B cell (primary cell): ENCODE data around the gene WFDC8. TPM values are rescaled to one million over a fixed set of nuclear protein-coding genes. Genes with fewer than 3 reads are reported as not detected.
"Not testable (repeated sequence)": the region's sequence is repeated elsewhere in the genome, so short reads cannot be mapped to it uniquely, and the experiment has no call there.

Experiments used
- ATAC-seq: fragments of 200-7000 bp; cut with Tn5 transposase; one replicate; pipeline ENCODE4 v1.10.0; 2021; ENCODE audit warnings: low read depth, mild to moderate bottlenecking, moderate number of reproducible peaks, moderate library complexity
- CTCF ChIA-PET: fragments of 350-600 bp; sonication (Branson Sonifier 250); formaldehyde crosslinking; loops from one replicate; lab custom pipeline; 2021; ENCODE audit warnings: antibody characterized with exemption, inconsistent platforms; lab: Charles Lee
- POLR2A ChIA-PET: fragments of 350-600 bp; sonication (Branson Sonifier 250); formaldehyde crosslinking; loops from one replicate; lab custom pipeline; 2021; ENCODE audit warnings: antibody characterized with exemption; lab: Charles Lee
- DNase-seq: peaks from one replicate; pipeline ENCODE4 v3.0.0; 2013
- H2AFZ ChIP-seq: 2 replicates; pipeline ENCODE4 v1.6.1; 2012; ENCODE audit warnings: mild to moderate bottlenecking, low read depth, low read length; ENCODE audit not compliant: insufficient read depth, poor library complexity, severe bottlenecking
- H3K27ac ChIP-seq, 2 donors: 1 replicate in 1 of 2; 2 replicates in 1 of 2; pipeline ENCODE4 v1.5.1; 2012 to 2013; ENCODE audit warnings: low read length in 2 of 2, mild to moderate bottlenecking in 2 of 2, moderate library complexity in 1 of 2
- H3K27me3 ChIP-seq, 4 experiments: fragments of 200-600 bp in 1 of 4; sonication (generic) in 1 of 4; replicated peaks in 1 of 4; 1 replicate in 2 of 4; 2 replicates in 2 of 4; pipeline versions ENCODE4 v1.6.1 to v1.7.0; 2013 to 2016; ENCODE audit warnings: low read length in 3 of 4, mild to moderate bottlenecking in 2 of 4, mixed read lengths in 1 of 4, moderate library complexity in 1 of 4; ENCODE audit not compliant: insufficient read depth in 4 of 4, control insufficient read depth in 3 of 4; ENCODE audit errors: control extremely low read depth in 1 of 4
- H3K36me3 ChIP-seq, 2 experiments: replicated peaks in 1 of 2; 1 replicate in 1 of 2; 2 replicates in 1 of 2; pipeline versions ENCODE4 v1.6.1 to v1.7.1; 2013; ENCODE audit warnings: low read length in 1 of 2; ENCODE audit not compliant: insufficient read depth in 2 of 2, control insufficient read depth in 1 of 2; ENCODE audit errors: control extremely low read depth in 1 of 2, extremely low read depth in 1 of 2
- H3K4me1 ChIP-seq, 2 donors: fragments of 200-600 bp in 1 of 2; sonication (generic) in 1 of 2; 1 replicate in 1 of 2; 2 replicates in 1 of 2; pipeline versions ENCODE4 v1.5.1 to v1.6.1; 2013 to 2017; ENCODE audit warnings: low read length in 2 of 2; ENCODE audit not compliant: control insufficient read depth in 2 of 2, insufficient read depth in 2 of 2
- H3K4me2 ChIP-seq: replicated peaks from 2 replicates; pipeline ENCODE3; 2012; ENCODE audit warnings: mild to moderate bottlenecking, low read depth, low read length; ENCODE audit not compliant: poor library complexity, severe bottlenecking
- H3K4me3 ChIP-seq, 5 experiments: fragments of 200-600 bp in 1 of 5; sonication (generic) in 1 of 5; 1 replicate in 3 of 5; 2 replicates in 2 of 5; pipeline versions ENCODE4 v1.5.1 to v1.7.0; 2011 to 2016; ENCODE audit warnings: low read length in 4 of 5, mild to moderate bottlenecking in 4 of 5, low read depth in 2 of 5, control low read depth in 1 of 5, moderate library complexity in 1 of 5; ENCODE audit not compliant: insufficient read depth in 1 of 5; ENCODE audit errors: control extremely low read depth in 1 of 5, extremely low read depth in 1 of 5
- H3K79me2 ChIP-seq: fragments of 200-600 bp; sonication (generic); one replicate; pipeline ENCODE4 v1.6.0; 2016; ENCODE audit warnings: low read length; ENCODE audit not compliant: control insufficient read depth, insufficient read depth
- H3K9ac ChIP-seq: fragments of 200-600 bp; sonication (generic); 2 replicates; pipeline ENCODE4 v1.6.1; 2017; ENCODE audit warnings: mild to moderate bottlenecking, low read length, moderate library complexity
- H3K9me3 ChIP-seq, 3 donors: one replicate each; pipeline versions ENCODE4 v1.6.1 to v1.7.1; 2013; ENCODE audit warnings: low read length in 2 of 3; ENCODE audit not compliant: control insufficient read depth in 2 of 3, insufficient read depth in 1 of 3; ENCODE audit errors: control extremely low read depth in 1 of 3
- H4K20me1 ChIP-seq: 2 replicates; pipeline ENCODE4 v1.6.0; 2012; ENCODE audit warnings: mild to moderate bottlenecking, low read length; ENCODE audit not compliant: insufficient read depth, control insufficient read depth, poor library complexity, severe bottlenecking
- H3K27ac Mint-ChIP-seq: one replicate; pipeline ENCODE4 v1.8.0; 2021; ENCODE audit warnings: mixed read lengths
- H3K27me3 Mint-ChIP-seq: one replicate; pipeline ENCODE4 v1.8.0; 2021; ENCODE audit warnings: mixed read lengths
- H3K4me1 Mint-ChIP-seq: one replicate; pipeline ENCODE4 v1.8.0; 2021; ENCODE audit warnings: mixed read lengths
- H3K4me3 Mint-ChIP-seq: one replicate; pipeline ENCODE4 v1.8.0; 2021; ENCODE audit warnings: mixed read lengths
- H3K9me3 Mint-ChIP-seq: one replicate; pipeline ENCODE4 v1.8.0; 2022; ENCODE audit warnings: mixed read lengths; ENCODE audit not compliant: insufficient read depth
- EZH2 ChIP-seq: IDR thresholded peaks from 2 replicates; pipeline ENCODE4 v1.6.1; 2012; ENCODE audit warnings: borderline replicate concordance, low read depth, mild to moderate bottlenecking, moderate library complexity, low read length; ENCODE audit not compliant: insufficient read depth, poor library complexity, severe bottlenecking
- WGBS: methylation state at CpG from one replicate; pipeline ENCODE4 v1.1.5; 2013; ENCODE audit warnings: missing lambda C conversion rate; ENCODE audit not compliant: insufficient coverage; 5-methylcytosine and 5-hydroxymethylcytosine counted together
- intact Hi-C: fragments of 100-400 bp; cut with micrococcal nuclease; formaldehyde crosslinking; loops from one replicate; pipeline ENCODE4 v1.10.0; 2022
- polyA plus RNA-seq: library from polyadenylated mRNA; depleted of rRNA; stranded (reverse); fragments of >200 nt; gene quantifications from 2 replicates; pipeline ENCODE4 v1.2.3, GENCODE V29; 2012
- total RNA-seq, 2 donors: library from RNA; stranded (reverse); fragments of 120-200 nt in 1 of 2; gene quantifications; 1 replicate in 1 of 2; 2 replicates in 1 of 2; pipeline versions ENCODE4 v1.2.3 to v1.2.4, GENCODE V29; 2013 to 2022
- TF ChIP-seq, protein P1 (sequence below): fragments of 200-600 bp; IDR thresholded peaks from one replicate; pipeline ENCODE4 v1.8.0; 2022; ENCODE audit warnings: antibody characterized with exemption, mild to moderate bottlenecking

The WFDC8 gene
- total and polyA plus RNA-seq, 2 donors (not counting 1 experiment from before 2014, with no cell fraction given) = not detected

GRCh38 chr20:45589725-45590124 lies 10.6 kb upstream of the WFDC8 start:
- H3K79me2 ChIP-seq = no peaks in the 10 kb centered on the region
- DNase-seq (no peak), ATAC-seq (no peak)
- Mint-ChIP-seq H3K27ac (no peak overlapping the region), H3K27me3 (peaks cover 18% of the 10 kb centered on the region), H3K4me3 (no peak overlapping the region), H3K4me1 (no peaks in the 10 kb centered on the region), H3K9me3 (no peaks in the 10 kb centered on the region)
- intact Hi-C loops = no loop called here
- no peaks in the 10 kb centered on the region for H3K4me1 ChIP-seq
- H2AFZ ChIP-seq = no peak overlapping the region
- POLR2A ChIA-PET = no interaction called here
- CTCF ChIA-PET = no interaction called here
- H4K20me1 ChIP-seq = no peaks in the 10 kb centered on the region
- TF ChIP-seq, protein P1, sequence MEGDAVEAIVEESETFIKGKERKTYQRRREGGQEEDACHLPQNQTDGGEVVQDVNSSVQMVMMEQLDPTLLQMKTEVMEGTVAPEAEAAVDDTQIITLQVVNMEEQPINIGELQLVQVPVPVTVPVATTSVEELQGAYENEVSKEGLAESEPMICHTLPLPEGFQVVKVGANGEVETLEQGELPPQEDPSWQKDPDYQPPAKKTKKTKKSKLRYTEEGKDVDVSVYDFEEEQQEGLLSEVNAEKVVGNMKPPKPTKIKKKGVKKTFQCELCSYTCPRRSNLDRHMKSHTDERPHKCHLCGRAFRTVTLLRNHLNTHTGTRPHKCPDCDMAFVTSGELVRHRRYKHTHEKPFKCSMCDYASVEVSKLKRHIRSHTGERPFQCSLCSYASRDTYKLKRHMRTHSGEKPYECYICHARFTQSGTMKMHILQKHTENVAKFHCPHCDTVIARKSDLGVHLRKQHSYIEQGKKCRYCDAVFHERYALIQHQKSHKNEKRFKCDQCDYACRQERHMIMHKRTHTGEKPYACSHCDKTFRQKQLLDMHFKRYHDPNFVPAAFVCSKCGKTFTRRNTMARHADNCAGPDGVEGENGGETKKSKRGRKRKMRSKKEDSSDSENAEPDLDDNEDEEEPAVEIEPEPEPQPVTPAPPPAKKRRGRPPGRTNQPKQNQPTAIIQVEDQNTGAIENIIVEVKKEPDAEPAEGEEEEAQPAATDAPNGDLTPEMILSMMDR = no peak
- no peak for TF ChIP-seq EZH2
- no peak overlapping the region for H3K27ac ChIP-seq
- no peak overlapping the region for H3K4me3 ChIP-seq
- H3K9ac ChIP-seq = no peak overlapping the region
- no peak overlapping the region for H3K4me2 ChIP-seq
- peaks cover 0 to 8% (median 2%) of the 10 kb centered on the region in 4 experiments for H3K27me3 ChIP-seq
- WGBS = no CpG with 5 or more reads among the region's 1 CpG
- H3K9me3 ChIP-seq = no peaks in the 10 kb centered on the region
- H3K36me3 ChIP-seq = no peaks in the 10 kb centered on the region

DNA sequence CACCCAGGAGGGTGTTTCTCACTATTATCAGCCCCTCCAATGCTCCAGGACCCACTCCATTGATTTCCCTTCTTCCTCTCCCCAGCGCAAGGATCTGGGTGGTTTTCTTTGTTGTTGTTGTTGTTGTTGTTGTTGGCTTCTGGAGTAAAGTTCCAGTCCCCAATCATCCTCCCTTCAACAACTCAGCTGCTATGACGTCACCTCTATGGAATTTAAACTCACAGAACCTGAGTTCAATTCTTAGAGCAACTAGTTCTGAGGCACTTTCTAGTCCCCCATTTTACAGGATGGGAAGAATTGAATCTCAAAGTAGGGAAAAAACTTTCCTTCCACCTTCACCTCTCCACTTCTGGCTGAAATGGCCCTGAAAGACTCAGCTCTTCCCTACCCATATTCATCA lies 9.7 kb upstream of the WFDC8 start:
- CTCF ChIA-PET = no interaction called here
- ATAC-seq = no peak
- no peaks in the 10 kb centered on the region for H3K79me2 ChIP-seq

GRCh38 chr20:45585986-45586385 lies 6.9 kb upstream of the WFDC8 start:
- H3K4me1 ChIP-seq, H3K4me1 Mint-ChIP-seq, H3K4me3 ChIP-seq, H4K20me1 ChIP-seq, H3K27ac Mint-ChIP-seq, H3K9ac ChIP-seq, H3K36me3 ChIP-seq, H3K4me3 Mint-ChIP-seq, ATAC-seq, H3K9me3 Mint-ChIP-seq, intact Hi-C loops, H2AFZ ChIP-seq, H3K9me3 ChIP-seq, H3K4me2 ChIP-seq, H3K27me3 ChIP-seq, POLR2A ChIA-PET, H3K79me2 ChIP-seq, H3K27ac ChIP-seq, CTCF ChIA-PET, DNase-seq: not testable (repeated sequence)
- peaks cover 15% of the 10 kb centered on the region for H3K27me3 Mint-ChIP-seq
- WGBS = 98% methylated on average over 5 of the region's 5 CpGs

More for the DNA sequence above, 9.7 kb upstream of the WFDC8 start:
- no peak overlapping the region for H3K9ac ChIP-seq
- intact Hi-C loops = no loop called here
- H3K36me3 ChIP-seq = no peaks in the 10 kb centered on the region
- no peak overlapping the region for H3K27ac ChIP-seq
- no peak for TF ChIP-seq EZH2
- TF ChIP-seq, protein P1 = no peak
- no peaks in the 10 kb centered on the region for H4K20me1 ChIP-seq
- no peak overlapping the region for H3K4me3 ChIP-seq
- no peak for DNase-seq
- no peaks in the 10 kb centered on the region for H3K4me1 Mint-ChIP-seq
- POLR2A ChIA-PET = no interaction called here
- H3K9me3 ChIP-seq = no peaks in the 10 kb centered on the region
- H2AFZ ChIP-seq = no peak overlapping the region
- H3K4me1 ChIP-seq = no peaks in the 10 kb centered on the region
- H3K4me2 ChIP-seq = no peak overlapping the region
- H3K4me3 Mint-ChIP-seq = no peak overlapping the region
- no CpG with 5 or more reads among the region's 2 CpGs for WGBS
- peaks cover 0 to 6% (median 1%) of the 10 kb centered on the region in 4 experiments for H3K27me3 ChIP-seq
- peaks cover 9% of the 10 kb centered on the region for H3K27me3 Mint-ChIP-seq
- no peaks in the 10 kb centered on the region for H3K9me3 Mint-ChIP-seq
- no peak overlapping the region for H3K27ac Mint-ChIP-seq
